Activated T-cell treated with anti-CD3 and anti-CD28 coated beads, Interleukin-2, amount 50 U/mL, for 1 hour (primary cell): Measurements from ENCODE around the gene SRRM2.
A peak's percentile ranks its signal among the peaks of the same experiment; 100 is the strongest.

Experiments
- DNase-seq: peaks from one replicate; pipeline ENCODE4 v3.0.0-alpha.2; 2020

The SRRM2 gene

DNA sequence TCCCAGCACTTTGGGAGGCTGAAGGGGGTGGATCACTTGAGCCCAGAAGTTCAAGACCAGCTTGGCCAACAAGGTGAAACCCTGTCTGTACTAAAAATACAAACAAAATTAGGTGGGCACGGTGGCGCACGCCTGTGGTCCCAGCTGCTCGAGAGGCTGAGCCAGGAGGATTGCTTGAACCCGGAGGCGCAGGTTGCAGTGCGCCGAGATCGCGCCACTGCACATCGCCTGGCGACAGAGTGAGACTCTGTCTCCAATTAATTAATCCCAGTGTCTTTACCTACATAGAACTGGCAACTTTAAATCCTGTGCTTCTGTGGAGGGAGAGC is 26.2 kb downstream of the SRRM2 start:
- no peak for DNase-seq

DNA sequence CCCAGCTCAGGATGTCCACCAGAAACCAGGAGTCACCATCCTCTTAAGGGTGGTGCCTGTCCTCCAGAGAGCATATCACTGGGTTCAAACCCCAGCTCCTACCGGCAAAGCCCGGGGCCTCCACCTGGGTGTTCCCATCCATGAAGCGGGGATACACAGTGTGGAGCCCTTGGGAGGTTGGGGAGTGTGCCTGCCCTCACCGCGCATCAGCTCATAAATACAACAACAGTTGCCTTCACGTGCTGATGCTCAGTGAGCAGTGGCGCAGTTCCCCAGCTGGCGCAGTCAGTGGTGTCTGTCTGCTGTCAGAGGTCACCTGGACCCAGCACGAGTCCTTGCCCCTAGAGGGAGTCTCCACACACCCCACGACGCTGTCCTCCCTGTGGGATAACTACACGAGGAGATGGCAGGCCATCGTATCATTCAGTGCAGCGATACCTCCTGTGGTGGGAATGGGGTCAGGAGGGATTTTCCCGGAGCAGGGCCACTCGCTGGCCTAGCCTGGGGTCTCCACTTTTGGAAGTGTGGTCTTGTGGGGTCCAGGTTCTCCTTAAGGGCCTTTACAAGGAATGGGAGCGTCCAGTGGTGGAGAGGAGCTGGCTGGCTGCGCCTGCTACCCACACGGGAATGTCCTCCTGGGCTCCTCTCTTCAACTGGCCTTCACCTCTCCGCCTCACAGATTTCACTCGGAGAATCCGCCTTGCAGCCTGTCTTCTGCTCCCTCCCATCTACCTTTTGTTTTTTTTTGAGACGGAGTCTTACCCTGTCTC is 26.9 kb downstream of the SRRM2 start:
- DNase-seq = no peak

DNA sequence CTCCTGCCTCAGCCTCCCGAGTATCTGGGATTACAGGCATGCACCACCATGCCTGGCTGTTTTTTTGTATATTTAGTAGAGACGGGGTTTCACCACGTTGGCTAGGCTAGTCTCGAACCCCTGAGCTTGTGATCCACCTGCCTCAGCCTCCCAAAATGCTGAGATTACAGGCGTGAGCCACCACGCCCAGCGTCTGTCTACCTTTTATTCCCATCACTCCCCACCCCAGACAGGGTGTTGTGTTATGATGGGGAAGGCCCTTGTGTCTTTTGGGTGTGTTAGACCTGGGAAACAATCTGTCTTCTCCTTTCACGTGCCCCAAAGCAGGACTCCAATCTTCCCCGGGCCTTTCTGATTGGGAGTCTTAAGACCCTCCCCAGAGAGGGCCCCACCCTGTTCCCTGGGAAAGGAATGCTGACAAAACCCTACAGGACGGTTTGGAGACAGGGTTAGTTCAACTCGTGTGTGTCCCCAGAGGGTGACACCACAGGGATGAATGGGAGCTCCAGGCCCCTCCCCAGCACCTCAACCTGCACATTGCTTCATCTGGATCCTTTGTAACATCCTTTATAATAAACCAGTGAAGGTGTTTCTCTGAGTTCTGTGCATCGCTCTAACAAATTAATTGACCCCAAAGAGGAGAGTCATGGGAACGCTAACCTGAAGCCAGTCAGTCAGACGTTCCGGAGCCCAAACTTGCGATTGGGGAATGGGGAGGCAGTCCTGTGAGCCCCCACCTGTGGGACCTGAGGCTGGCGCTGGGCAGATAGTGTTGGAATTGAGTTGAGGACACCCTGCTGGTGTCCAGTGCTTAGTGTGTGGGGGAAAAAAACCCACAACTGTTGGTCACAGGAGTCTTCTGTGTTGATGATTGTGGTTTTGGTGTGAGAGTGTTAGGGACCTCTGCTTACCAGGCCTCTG is 27.8 kb downstream of the SRRM2 start:
- no peak for DNase-seq

DNA sequence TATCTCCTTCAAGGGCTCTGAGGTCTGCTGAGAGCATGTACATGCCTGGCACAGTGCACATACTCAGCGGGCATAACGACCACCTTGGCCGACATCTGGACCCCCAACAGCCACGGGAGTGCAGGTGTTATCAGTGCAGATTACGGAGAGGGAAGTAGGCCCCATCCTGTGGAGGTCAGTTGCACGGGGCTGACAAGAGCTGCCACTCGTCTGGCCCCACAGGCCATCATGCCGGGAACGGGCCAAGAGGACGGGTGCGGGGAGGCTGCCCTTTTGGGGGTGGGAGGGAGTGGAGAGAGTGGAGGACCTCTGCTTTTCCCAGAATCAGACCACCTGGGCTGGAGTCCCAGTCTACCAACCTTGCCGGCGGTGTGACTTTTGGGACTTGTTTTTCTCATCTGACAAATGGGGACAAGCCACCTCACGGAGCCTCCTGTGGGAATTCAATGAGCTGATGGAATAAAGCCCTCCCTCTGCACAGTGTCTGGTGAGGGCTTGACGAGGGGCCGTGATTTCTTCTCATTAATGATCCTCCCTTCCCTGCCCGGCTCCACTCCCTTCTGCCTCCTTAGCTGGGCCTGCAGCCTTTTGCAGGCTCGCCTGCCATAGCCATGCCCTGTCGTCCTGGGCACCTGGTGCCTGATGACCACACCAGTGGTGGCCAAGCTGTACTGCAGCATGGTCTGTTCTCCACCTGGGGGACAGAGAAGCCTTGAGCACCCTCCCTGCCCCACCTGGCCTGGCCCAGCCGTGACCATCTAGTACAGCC is 30.3 kb downstream of the SRRM2 start:
- DNase-seq = peak; percentile 15

DNA sequence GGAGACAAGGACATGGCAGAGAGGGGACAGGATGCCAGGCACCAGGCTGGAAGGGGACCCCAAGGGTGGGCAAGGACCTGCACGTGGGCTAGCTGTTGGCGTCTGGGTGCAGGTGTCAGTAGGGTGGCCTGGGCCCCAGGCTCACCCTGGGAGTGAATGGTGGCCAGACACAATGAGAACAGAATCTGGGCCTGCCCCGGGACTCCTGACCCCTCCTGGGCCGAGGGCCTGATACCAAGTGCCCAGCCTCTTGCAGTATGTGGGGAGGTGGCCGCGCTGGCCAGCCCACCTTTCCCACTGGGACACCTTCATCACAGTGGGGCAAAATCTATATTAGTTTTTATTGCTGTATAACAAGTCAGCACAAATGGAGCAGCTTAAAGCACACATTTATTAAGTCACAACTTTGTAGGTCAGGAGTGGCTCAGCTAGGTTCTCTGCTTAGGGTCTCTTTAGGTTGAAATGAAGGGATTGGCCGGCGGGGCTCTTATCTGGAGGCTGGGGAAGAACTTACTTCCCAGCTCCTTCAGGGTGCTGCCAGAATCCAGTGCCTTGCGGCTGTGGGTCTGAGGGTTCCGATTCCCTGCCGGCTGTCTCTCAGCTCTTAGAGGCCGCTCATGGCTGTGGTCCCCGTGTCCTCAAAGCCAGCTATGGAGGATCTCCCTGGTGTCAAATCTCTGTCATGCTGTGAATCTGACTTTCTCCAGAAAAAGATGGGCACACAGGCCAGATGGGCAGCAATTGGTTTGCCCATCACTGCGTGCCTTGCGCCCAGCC is 31.3 kb downstream of the SRRM2 start:
- peak; percentile 13 for DNase-seq

DNA sequence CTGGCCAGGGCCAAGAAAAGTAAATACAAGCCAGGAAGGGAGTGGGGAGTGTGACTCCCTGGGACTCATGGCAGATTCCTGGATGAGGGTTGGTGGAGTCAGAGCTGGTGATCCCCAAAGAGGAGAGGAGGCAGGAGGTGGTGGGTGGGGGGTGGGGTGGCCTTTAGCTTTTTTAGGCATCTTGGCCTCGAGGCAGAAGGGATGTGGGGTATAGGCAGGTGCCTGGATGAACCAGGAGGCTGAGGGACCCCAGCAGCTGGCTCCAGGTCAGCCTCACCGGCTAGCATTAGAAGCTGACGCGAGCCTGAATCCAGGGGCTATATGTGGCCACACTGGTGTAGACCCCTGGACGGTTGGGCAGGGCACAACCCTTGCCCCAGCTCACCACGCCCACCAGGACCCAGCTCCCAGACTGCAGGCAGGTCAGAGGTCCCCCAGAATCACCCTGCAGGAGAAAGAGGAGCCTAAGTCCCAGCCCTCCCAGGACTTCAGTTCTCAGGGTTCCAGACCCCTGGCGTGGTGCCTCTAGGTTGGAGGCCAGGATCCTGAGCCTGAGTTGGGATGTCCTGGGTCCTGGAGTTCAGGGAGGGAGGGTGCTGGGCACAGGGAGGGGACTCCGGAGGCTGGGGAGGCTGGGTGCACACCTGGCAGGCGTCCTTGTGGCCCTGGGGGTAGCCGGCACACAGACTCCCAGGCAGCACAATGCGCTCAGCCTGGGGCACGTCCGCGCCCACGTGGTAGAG is 32.1 kb downstream of the SRRM2 start:
- DNase-seq = peak; percentile 9

DNA sequence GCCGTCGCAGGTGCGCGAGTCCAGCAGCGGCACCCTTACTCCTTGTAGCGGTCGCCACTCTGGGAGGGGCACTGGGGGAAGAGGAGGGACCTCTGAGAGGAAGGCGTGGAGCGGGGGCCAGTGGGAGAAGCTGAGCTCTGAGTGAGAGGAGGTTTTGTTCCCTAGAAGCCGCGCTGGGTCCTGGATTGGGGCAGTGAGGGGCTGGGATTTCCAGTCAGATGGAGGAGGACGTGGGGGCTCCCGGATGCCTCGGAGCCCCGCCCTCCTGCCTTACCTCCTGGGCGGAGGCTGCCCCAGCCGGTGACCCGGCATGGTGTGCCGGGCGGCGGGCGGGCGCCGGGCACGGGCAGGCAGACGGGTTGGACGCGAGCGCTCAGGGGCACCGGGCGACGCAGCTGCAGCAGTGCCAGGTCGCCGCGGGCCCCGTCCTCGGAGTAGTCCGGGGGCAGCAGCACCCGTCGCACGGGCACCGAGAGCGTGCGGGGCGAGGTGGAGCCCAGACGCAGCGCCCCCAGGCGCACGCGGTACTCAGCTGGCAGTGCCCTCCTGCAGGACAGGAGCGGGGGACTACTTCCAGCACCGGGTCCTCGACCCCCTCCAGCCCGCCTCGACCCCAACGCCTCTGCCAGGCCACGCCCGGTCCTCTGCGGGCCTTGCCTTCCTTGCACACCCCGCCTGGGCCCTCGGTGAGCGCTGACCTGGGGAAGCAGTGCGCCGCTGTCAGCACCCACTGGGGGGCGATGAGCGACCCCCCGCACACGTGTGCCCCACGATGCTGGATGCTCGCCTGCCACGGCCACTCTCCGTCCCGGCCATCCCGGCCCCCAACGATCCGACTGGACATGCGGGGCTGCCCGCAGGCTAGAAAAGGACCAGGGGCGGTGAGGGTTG is 32.9 kb downstream of the SRRM2 start:
- peak; percentile 56 for DNase-seq

DNA sequence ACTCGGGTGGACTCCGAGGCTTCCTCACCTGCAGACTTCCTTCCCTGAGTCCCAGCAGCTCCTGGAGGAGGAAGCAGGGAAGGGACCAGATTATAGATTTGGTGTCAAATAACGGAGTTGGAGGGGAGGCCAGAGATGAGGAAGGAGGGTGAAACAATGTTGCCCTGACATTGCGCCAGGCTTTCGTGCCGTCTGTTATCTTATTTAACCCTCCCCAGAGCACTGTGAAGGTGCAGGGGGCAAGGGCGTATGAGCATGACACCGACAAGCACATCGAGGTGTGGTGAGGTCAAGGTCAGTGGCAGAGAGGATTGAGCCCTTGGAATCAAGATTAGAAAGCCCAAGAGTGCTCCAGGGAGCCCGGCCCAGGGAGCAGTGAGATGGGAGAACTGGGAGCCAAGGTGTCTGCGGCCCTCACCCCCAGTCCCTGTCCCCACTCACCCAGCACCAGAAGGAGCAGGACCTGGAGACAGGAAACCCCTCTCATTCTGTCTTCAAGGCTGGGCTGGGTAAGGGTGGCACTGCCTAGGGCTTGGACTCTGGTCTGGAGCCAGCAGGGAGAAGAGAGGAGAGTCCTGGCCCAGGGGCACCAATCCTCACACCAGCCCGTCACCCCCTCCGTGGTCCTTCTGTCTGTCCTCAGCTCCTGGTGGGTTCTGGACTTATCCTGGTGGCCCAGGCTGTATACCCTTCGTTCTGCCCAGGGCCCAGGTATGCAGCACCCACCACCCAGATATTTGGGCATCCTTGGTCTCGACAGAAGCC is 33.8 kb downstream of the SRRM2 start:
- DNase-seq = no peak

DNA sequence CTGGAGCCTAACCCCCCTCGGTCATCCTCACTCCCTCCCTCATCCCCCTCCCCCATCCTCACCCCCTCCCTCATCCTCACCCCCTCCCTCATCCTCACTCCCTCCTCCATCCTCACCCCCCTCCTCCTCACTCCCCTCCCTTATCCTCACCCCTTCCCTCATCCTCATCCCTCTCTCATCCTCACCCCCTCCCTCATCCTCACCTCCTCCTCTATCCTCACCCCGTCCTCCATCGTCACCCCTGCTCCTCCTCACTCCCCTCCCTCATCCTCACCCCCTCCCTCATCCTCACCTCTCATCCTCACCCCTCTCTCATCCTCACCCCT is 34.4 kb downstream of the SRRM2 start:
- no peak for DNase-seq

DNA sequence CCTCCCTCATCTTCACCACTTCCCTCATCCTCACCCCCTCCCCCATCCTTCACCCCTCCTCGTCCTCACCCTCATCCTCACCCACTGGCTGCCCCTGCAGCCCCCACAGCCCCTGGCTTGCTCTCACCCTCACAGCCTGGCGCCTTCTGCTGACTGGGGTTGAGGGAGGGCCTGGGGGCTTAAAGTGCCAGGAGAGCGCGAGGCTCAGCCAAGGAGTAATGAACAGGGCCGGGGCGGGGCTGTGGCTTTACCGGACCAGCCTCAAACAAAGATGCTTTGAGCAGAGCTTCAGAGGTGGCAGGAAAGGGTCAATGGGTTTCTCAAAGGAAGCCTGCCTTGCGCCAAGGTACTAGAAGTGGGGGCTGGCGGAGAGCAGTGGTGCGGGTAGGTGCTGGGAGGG is 35.0 kb downstream of the SRRM2 start, which contains the start of gene PRSS33:
PRSS33 (minus strand) TSS at position 155 of the 400 bp plus-strand sequence. CDS start 1,013 bp downstream, outside the sequence.
- no peak for DNase-seq

DNA sequence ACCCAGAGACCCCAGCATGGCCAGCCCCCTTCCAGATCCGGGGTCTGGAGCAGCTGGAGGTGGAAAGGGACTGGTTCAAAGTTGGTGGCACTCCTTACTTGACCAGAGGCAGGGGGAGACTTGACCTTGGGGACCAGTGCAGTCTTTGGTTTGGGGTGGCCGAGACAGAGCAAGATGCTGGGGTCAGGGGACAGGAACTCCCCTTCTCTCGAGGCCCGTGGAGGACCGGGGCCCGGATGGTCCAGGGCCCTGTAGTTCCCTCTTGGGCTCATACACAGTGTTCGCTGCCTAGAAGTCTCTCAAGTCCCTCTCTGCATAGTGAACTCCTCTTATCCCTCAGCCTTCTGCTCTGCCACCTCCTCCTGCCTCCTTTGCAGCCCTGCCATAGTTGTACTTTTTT is 35.5 kb downstream of the SRRM2 start:
- no peak for DNase-seq

DNA sequence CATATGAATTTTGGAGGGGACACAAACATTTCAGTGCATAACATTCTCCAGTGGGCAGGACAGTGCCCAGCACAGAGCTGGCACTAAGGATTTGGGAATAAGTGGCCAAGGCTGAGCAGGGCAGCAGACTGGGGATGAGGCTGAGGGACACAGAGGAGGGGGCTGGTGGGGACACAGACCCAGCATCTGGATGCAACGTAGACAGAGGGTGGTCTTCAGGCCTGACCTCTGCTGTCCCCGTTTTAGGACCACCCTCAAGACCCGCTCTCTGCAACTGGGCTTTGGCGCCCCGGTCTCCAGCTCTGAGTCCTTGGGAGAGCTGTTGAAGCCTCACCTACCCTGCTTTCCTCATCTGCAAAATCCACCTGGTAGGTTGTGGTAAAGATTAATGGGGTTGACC is 38.2 kb downstream of the SRRM2 start:
- no peak for DNase-seq

DNA sequence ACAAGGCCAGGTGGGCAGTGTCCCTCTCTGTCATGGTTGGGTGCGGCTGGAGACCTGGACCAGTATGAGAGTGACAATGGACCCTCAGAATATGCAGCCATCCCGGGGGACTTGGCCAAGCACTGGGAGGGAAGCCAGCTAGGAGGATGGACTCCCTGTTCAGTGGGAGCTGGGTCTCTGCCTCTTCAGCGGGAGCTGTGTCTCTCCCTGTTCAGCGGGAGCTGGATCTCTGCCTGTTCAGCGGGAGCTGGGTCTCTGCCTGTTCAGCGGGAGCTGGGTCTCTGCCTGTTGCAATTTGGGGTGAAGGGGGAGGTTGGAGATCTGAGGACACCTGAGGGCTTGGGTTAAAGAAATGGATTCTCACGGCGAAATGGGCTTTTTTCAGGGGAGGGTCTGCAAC is 38.7 kb downstream of the SRRM2 start:
- DNase-seq = no peak

DNA sequence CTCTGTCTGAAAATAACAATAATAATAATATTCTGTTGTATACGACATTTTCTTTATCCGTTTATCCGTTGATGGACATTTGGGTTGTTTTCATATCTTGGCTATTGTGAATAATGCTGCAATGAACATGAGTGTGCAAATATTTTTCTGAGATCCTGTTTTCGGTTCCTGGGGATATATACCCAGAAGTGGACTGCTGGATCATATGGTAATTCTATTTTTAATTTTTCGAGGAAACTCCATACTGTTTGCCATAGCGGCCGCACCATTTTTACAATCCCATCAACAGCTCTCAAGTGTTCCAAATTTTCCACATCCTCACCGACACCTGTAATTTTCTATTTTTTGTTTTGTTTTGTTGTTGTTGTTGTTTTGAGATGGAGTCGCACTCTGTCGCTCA is 40.5 kb downstream of the SRRM2 start:
- no peak for DNase-seq

DNA sequence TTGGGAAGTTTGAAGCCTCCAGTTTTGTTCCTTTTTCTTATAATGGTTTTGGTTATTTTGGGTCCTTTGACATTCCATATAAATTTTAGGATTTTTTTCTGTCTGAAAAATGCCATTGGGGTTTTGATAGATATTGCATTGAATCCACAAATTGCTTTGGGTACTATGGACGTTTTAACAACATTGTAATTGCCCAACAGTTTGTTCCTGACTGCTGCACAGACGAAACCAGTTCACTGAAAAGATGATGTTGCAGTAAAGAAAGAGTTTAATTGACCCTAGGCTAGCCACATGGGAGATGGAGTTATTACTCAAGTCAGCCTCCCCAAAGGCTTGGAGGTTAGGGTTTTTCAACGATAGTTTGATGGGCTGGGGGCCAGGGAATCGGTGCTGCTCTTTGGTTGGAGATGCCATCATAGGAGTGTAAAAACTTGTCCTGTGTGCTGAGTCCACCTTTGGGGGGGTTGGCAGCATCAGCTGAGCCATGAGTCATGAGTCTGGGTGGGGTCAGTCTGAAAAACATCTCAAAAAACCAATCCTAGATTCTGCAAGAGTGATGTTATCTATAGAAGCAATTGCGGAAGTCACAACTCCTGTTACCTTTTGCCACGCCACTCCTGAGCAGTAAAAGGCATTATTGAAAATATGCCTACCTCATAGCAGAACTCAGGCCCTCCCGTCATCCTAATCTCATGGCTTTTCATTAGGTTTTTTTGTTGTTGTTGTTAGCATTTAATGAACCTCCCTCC is 43.1 kb downstream of the SRRM2 start:
- no peak for DNase-seq

DNA sequence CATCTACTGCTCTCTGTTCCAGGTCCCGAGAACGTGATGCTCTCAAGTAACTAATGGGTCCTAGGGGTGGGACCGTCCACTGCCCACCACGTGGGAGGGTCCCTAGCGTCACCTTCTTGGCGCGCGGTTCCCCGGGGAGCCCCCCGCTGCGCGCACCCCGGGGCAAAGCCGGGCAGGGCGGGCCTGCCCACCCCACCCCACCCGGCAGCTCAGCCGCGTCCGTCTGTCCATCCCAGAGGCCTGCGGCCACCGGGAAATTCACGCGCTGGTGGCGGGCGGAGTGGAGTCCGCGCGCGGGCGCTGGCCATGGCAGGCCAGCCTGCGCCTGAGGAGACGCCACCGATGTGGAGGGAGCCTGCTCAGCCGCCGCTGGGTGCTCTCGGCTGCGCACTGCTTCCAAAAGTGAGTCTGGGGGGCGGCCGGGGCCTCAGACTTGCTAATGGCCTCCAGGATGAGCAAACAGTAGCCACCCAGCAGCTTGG is 46.3 kb downstream of the SRRM2 start:
- DNase-seq = no peak

DNA sequence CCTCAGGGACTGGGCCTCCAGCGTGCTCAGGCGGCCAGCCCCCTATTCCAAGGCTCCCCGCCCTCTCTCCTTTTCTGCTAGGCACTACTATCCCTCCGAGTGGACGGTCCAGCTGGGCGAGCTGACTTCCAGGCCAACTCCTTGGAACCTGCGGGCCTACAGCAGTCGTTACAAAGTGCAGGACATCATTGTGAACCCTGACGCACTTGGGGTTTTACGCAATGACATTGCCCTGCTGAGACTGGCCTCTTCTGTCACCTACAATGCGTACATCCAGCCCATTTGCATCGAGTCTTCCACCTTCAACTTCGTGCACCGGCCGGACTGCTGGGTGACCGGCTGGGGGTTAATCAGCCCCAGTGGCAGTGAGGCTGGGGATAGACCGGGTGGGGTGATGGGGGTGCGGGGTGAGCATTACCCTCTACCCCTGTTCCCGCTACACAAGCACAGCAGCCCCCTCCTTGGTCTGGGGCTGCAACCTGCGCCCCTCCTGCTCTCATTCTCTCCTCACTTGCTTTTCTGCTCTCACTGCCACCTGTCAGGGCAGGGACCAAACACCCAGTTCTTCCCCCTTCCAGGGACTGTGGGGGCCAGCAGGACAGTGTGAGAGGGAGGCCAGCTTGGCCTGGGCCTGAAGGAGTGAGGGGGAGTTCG is 46.9 kb downstream of the SRRM2 start:
- DNase-seq = no peak

DNA sequence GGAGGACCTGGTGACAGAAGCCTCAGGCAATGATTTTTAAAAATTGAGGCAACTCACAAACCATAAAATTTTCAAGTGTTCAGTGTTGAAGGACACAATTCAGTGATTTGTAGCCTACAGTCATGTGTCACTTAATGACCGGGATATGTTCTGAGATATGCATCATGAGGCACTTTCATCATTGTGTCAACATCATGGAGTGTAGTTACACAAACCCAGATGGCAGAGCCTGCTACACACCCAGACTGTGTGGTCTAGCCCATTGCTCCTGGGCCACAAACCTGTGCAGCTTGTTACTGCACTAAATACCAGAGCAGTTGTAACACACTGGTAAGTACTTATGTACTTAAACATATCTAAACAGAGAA is 47.4 kb downstream of the SRRM2 start:
- no peak for DNase-seq
